GM19025 (cell line): Measurements from ENCODE around the gene PIP5KL1.
"Not testable (repeated sequence)": the region's sequence is repeated elsewhere in the genome, so short reads cannot be mapped to it uniquely, and the experiment has no call there.

Source experiments
- ATAC-seq: cut with Tn5 transposase; IDR thresholded peaks from one replicate; pipeline ENCODE4 v1.9.1; 2021; ENCODE audit warnings: mild to moderate bottlenecking, low read depth, moderate library complexity; ENCODE audit not compliant: unreplicated experiment

PIP5KL1 gene

DNA sequence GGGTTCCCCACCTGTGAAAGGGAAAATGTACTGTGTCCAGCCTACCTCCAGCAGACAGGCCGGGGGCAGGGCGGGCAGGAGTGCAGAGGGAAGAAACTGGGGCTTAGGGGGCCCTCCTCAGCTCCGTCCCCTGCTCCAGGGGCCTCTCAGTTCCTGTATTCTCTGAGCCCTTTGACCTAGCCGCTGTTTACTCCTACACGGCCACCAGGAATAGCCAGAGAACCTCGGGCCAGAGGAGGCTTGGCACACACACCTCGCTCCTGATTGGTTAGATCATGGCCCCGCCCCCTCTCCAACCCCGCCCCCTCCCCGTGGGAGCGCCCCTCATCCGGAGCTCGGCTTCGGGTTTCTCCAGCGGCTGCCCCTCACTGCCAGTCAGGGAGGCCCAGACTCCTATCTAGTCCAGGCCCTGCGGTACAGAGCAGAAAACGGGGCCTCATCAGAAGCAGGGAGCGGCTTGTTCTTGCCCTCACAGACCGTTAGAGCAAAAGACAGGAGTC lies 33.3 kb downstream of the PIP5KL1 start:
- no peak for ATAC-seq

DNA sequence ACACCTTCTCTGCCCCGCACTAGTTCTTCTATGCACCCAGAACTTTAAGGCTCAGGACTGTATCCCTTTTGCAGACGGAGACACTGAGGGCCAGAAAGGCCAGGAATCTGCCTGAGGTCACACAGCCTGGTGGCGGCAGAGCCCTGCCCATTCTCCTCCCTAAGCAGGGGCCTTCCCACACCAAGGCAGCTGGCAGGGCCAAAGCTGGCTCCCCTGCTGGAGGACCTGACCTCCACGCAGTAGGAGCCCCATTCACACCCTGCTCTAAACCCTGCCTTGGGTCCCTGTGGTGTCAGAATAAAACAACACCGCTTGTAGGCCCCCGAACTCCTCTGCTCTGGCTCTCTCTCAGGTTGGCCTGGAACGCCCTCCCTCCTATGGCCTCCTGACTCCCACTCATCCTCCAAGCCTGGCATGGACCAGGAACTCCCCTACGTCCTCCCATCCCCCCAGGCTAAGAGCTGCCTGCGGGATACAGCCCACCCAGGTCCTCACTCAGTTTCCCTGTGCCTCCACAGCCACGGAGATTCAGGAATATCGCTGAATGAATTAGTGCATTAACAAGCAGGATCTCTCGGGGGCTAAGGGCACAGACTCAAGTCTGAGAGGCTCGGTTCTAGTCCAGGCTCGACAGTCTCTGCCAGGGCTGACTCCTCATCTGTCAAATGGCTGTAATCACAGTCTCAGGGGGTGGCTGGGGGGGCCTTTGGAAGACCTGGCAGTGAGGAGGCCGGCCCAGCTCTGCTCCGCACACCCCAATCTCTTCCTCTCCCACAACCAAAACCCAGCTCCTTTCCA lies 34.0 kb downstream of the PIP5KL1 start:
- ATAC-seq: no peak

DNA sequence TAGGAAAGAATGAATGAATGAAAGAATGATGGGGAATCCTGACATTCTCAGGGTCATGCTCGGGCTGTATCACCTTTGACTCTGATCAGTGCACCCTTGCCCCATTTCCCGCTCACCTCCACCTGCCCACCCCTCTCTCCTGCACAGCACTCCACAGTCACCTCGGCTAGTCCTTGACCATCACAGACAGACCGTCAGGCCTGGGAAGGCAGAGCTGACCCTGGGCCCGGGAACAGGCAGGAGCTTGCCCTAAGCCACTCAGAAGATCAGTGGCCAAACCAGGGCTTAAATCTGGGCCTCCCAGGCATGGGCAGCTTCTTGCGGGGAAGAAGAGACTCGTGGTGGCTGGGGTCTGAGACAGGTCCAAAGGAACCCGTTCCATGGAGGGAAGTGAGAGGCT lies 34.8 kb downstream of the PIP5KL1 start:
- ATAC-seq: no peak

DNA sequence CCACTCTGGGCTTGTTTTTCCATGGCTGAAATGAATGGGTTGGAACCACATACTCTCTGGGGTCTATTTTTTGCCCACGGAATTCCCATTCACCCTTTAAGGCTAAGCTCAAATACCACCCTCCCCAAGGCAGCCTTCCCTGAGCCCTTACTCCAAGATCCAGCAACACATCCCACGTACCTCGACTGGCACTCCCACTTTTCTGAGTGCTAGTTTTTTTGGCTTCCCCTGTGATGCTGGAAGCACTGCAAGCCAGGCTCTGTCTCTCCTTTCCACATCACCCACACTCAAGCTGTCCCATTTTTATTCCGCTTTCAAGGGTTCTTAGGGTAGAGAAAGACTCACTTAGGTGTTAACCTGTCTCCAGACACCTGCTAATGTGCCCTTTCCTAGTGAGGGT lies 37.2 kb downstream of the PIP5KL1 start:
- no peak for ATAC-seq

DNA sequence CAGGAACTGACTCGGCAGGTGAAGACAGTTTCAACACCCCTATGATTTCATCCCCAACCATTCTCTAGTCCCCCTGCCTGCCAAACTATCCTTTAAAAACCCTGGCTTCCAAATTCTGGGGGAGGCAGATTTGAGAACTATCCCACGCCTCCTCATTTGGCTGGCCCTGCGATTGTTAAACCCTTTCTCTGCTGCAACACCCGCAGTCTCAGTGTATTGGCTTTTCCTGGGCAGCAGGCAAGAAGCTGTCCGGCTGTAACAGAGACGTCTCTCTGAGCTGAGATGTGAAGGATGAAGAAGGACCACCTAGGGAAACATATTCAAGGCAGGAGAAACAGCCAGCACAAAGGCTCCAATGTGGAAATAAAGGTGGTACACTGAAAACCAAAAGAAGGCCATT lies 37.7 kb downstream of the PIP5KL1 start:
- no peak for ATAC-seq

DNA sequence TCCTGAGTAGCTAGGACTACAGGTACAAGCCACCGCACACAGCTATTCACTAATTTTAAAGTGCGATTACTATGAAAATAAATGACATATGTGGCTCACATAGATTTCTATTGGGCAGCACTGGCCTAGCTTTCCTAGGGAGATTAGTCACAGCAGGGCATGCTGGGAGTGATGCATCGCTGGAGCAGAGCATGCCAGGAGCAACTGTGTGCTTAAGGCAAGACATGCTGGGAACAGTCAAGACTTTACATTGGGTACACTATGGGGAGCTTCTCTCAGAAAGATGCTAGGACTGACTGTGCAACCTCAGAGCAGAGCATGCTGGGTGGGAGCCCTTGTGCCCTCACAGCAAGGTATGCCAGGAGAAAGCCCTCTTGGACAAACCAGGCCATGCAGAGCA lies 40.5 kb downstream of the PIP5KL1 start:
- ATAC-seq: no peak

DNA sequence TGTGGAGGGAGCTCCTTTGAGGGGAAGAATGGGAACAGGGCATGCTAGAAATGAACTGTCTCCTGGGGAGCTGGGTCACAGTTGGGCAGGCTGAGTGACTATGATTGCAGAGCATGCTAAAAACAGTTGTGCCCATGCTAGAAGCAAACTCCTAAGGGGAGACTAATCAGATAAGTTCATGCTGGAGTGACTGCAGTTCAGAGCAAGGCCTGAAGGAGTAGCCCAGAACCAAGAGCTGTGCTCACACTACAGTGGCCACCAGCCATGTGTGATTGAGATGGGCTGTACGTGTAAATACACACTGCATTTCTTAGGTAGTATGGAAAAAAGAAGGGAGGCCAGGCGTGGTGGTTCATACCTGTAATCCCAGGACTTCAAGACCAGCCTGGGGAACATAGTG lies 42.8 kb downstream of the PIP5KL1 start:
- ATAC-seq: no peak

DNA sequence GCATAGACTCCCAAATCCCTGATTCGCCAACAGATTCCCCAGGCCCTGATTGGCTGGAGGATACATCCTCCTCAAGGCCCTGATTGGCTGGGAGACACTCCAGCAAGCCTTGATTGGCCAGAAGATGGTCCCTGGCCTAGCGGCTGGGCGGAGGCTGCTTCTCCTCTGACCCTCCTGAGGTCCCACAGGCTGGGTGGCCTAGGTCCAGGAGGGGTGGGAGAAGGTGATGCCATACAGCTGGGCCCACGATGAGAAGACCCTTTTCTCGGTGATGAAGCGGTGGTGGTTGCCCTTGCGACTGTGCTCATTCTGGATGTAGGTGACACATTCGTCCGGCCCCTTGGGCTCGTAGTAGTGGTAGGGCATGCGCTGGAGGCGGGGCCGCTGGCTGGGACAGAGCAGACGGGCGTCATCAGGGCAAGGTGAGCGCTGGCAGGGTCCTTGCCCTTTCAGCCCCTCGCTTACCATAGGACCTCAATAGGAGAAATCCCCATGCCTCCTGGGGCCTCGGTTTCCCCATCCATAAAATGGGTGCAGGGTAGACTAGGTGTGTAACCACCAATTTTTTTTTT lies 44.1 kb downstream of the PIP5KL1 start:
- no peak for ATAC-seq

DNA sequence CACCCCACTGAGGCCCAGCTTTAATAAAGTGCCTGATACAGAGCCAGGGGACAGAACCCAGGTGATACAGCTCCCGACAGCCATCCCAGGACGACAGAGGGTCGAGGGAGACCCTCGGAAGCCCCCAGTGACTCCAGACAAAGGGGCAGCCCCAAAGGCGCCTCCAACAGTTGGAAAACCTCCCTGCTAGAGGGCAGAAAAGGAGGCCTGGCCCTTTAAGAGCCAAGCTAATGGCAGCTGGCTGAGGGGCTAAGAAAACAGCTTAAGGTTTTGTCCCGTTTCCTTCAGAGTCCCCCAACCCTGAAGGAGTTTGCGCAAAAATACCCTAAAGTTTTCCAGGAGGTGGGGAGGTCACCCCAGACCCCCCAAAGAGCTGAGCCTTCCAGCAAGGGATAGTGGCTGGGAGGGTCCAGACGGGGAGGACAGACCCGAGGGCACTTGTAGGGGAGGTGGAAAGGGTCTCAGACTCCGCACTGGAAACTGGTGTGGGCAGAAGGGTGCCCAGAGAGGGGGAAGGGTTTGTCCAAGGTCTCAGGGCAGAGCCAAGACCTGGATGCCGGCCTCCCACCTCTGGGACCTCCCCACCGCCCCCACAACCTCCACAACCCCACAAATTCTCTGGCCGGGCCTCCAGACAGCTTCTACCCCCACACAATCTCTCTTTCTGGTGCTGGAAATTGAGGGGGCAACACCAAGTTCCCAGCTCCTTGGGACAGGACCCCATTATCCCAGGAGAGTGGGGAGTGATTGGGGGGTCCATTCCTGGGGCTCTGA lies 44.9 kb downstream of the PIP5KL1 start:
- ATAC-seq: no peak

DNA sequence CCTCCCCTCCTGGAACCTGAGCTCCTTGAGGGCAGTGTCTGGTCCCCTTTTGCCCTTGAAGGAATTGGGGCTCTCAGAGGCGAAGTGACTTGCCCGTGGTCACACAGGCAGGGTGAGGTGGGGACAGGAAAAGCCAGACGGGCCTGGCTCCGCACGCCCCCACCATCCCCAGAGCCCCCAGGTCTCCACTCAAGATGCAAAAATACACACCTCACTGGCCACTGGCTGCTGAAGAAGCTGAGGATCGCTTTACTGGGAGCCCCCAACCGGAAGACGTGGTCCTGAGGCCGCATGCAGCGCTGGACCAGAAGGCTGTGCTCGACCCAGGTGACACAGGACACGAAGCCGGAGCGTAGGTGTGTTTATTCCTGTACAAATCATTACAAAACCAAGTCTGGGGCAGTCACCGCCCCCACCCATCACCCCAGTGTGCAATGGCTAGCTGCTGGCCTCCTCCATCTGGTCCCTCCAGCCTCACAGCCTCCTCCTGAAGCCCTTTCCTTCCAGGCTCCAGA lies 45.5 kb downstream of the PIP5KL1 start:
- no peak for ATAC-seq

DNA sequence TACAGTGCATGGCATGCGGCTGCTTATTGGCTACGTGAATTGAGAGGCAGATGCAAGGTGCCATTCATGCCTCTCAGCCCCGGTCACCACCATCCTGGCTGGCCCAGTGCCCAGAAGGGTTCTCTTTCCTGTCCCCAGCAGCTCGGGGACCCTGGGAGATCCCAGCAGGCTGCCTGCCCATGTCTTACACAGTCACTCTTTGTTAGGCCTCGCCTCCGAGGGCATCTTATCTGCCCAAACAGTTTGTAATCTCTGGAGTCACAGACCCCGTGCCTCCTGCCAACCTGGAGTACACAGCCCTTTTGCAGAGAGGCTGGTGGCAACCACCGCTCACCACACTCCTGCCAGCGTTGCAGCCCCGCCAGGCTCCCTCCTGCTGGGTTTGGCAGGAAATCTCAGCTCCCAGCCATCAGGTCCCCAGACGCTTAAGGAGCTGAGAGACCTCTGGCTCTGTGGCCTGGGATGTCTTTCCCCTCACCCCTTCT lies 46.1 kb downstream of the PIP5KL1 start:
- no peak for ATAC-seq

DNA sequence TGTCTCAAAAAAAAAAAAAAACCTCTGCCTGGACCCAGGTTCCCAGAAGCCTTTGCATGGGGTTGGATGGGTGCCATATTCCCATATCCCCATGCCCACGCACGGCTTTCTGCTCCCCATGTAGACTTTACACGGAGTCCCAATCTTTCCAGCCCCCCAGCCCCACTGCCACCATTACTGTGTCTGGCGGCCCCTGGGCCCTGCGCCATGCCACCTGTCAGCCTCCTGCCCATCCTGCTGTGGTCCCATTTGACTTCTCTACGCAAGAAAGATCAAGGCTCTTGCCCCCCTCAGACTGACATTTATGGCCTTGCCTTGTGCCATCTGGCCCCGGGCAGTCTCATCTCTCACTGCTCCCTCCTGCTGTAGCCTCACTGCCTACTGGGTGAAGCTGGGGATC lies 46.6 kb downstream of the PIP5KL1 start:
- ATAC-seq: no peak

DNA sequence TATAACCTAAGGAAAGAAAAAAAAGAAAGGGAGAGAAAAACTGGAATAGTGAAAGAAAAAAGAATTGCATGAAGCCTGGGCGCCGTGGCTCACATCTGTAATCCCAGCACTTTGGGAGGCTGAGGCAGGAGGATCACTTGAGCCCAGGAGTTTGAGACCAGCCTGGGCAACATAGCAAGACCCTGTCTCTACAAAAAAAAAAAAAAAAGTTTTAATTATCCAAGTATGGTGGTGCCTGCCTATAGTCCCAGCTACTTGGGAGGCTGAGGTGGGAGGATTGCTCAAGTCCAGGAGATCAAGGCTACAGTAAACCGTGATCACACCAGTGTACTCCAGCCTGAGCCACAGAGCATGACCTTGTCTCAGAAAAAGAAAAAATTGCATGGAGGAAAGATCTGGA lies 48.9 kb downstream of the PIP5KL1 start:
- not testable (repeated sequence) for ATAC-seq

DNA sequence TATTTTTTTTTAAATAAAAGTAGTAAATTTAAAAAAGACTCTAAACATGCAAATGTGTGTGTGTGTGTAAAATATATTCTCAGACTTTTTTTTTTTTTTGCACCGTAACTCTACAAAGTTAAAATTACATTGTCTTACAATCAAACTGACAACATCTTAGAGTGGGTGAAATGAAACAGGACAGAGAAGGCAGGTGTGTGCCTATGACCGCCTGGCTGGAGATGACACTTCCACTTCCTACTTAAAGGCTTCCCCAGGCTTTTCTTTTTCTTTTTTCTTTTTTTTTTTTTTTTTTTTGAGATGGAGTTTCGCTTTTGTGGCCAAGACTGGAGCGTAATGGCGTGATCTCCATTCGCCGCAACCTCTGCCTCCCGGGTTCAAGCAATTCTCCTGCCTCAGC lies 50.4 kb downstream of the PIP5KL1 start:
- no peak for ATAC-seq

DNA sequence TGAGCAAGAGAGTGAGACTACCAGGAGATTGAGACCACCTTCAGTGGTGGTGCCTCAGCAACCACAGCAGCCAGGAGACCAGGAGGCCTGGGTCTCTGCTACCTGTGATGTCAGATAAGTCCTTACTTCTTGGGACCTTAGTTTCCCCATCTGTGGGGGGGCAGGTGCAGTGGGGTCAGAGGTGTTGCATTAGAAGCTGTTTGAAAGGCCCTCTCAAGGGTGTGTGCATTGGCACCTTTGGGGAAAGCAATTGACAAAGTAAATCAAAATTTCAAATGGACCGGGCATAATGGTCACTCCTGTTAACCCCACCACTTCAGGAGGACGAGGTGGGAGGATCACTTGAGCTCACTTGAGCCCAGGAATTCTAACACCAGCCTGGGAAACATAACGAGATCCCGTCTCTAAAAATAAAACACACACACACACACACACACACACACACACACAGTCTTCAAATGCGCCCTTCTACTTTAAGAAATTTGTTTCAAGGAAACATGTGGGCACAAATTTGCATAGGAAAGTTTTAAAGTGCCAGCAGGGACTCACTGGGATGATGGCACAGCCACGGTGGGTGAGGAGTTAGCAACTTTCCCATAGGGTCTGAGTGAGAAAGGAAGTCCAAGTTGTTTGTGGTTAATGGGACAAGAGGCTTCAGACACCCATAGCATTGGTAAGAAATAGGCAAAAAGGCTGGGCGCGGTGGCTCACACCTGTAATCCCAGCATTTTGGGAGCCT lies 51.8 kb downstream of the PIP5KL1 start:
- ATAC-seq: no peak

DNA sequence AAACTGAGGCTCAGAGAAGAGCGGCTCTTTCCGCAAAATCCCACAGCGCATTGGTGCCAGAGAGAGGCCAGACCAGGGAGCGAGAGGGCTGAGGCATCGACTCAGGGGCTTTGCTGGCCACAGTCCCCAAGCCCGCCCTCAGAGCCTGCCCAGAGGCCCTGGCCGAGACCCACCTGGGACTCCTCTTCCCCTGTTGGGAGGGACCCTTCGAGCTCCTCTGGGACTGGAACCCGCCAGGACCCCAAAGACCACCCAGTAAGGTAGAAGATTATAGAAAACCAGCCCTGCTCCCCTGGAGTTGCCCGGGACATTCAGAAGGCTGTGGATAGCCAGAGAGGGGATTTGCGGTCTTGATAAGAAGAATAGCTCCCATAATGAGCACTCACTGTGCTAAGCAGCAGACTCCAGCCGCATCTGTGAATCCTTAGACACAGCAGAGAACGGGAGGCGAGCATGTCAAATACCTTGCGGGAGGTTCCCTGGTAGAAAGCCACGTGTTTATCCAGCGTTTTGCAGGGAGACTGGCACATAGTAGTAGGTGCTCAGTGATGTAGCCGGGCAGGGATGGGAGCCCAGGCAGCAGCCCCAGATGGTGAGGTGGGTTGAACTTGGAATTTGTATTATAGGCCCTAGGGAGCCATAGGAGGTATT lies 52.5 kb downstream of the PIP5KL1 start:
- no peak for ATAC-seq

DNA sequence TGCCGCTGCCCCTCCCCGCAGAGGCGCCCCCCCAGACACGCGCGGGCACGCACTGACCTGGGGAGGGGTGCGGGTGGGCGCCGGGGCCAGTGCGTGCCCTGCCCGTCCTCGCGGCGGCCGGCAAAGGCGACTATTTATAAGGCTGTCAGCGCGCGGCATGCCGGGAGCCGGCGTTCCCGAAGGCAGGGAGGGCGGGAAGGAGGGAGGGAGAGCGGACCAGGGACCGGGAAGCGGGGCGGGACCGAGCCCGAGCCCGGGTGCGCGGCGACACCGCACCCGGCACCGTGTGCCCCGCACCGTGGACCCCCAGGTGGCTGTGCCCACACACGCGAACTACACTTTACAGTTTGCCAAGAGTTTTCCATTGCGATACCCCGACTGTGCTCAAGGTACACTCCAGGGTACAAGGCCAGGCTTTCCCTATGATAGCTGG lies 53.0 kb downstream of the PIP5KL1 start, which contains the start of gene AK1:
AK1 (minus strand) TSS at position 110 of the 433 bp plus-strand sequence. CDS start 3,058 bp downstream, outside the sequence.
- ATAC-seq: no peak

DNA sequence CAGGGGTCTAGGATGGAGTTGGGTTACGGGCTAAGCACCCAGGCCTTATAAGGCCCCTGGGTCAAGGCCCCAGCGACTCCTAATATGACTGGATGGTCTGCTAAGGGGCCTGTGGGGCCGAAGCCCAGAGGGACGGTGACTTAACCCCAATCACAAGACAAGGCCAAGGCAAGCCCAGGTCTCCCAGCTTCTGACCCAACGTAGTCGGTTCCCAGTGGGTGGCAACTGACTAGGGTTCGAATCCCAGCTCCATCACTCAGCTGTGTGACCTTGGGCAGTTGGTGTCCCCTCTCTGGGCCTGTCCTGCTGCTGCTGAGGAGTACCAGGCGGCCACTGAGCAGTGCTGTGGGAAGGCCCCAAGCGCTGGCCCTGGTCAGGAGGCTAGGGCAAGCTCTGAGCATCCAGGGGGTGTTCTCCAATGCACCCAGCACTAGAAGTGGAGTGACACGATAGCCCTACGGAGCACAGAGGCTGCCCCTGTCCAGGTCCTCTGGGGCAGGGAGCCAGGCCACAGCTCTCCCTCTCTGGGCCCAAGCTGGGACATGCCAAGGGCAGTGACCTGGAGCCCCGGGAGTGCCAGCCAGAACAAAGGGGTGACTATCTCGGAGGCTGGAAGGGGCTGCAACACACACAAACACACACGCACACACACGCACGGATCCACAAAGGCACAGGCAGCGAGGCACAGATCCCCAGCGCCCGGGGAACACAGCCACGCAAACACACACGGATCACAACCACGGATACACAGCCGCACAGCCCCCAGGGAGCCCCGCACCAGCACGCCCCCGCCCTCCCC lies 53.6 kb downstream of the PIP5KL1 start:
- no peak for ATAC-seq
